Fibroblast of villous mesenchyme (primary cell): ENCODE results near the gene YBX1. TPM values are rescaled to one million over a fixed set of nuclear protein-coding genes. Genes with fewer than 3 reads are reported as not detected.

Experiments
- DNase-seq: peaks from one replicate; pipeline ENCODE4 v3.0.0-alpha.2; 2010; ENCODE audit warnings: low read depth
- H3K4me3 ChIP-seq: 2 replicates; pipeline ENCODE4 v1.5.1; 2011; ENCODE audit warnings: low read depth, mild to moderate bottlenecking, low read length
- total RNA-seq: library from RNA; depleted of rRNA; stranded (reverse); fragments of >200 nt; gene quantifications from 2 replicates; pipeline ENCODE4 v1.2.3, GENCODE V29; 2012
- TF ChIP-seq, protein P1 (sequence below): IDR thresholded peaks from 2 replicates; pipeline ENCODE4 v1.5.1; 2012; ENCODE audit warnings: low read depth, mild to moderate bottlenecking, low read length; ENCODE audit not compliant: insufficient read depth

The YBX1 gene
- total RNA-seq, 1 donor, result 578 TPM

DNA sequence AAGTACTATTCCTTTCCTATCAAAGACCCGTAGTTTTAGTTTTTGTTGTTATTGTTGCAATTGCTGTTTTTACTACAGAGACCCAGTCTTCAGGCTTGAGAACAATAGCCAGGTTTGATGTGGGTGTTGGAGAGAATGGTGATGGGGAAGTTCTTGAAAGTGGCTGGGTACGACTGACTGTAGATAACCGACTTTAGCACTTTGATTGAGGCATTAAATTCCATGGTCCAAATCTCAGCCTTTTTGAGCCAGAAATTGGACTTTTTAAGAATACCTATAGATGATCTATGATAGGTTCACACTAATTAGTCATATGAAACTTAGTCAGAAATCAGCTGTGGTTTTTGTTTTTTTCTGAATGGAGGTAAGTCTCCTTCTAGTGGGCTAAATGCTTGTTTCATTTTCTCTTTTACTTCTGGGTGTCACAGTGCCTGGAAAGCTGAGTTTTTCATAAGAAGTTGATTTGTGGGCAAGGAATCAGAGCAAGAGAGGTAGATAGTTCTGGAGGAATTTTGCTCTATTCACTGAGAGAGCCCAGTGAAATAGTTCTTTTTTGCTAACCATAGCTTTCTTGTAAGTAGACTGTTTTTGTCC, 21.2 kb upstream of the YBX1 start:
- TF ChIP-seq, protein P1, sequence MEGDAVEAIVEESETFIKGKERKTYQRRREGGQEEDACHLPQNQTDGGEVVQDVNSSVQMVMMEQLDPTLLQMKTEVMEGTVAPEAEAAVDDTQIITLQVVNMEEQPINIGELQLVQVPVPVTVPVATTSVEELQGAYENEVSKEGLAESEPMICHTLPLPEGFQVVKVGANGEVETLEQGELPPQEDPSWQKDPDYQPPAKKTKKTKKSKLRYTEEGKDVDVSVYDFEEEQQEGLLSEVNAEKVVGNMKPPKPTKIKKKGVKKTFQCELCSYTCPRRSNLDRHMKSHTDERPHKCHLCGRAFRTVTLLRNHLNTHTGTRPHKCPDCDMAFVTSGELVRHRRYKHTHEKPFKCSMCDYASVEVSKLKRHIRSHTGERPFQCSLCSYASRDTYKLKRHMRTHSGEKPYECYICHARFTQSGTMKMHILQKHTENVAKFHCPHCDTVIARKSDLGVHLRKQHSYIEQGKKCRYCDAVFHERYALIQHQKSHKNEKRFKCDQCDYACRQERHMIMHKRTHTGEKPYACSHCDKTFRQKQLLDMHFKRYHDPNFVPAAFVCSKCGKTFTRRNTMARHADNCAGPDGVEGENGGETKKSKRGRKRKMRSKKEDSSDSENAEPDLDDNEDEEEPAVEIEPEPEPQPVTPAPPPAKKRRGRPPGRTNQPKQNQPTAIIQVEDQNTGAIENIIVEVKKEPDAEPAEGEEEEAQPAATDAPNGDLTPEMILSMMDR, result no peak
- no peak overlapping the region for H3K4me3 ChIP-seq
- no peak for DNase-seq

DNA sequence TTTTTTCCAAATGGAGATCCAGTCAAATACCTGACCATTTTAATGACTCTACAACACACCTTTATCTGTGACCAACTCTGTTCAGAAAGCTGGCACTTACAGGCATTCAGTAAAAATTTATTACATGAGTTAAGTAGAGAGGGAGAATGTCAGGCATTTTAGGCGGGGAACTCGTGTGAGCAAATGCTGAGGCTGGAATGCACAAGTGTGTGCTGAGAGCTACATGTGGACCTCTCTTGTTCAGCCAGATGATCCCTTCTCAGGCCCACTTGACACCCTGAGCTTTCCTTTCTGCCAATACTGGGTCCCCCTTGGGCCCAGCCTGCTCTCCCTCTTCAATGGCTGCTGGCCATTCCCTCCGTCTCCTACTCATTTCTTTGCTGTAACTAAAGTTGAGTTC, 12.3 kb upstream of the YBX1 start:
- no peak for DNase-seq
- TF ChIP-seq, protein P1, result no peak

DNA sequence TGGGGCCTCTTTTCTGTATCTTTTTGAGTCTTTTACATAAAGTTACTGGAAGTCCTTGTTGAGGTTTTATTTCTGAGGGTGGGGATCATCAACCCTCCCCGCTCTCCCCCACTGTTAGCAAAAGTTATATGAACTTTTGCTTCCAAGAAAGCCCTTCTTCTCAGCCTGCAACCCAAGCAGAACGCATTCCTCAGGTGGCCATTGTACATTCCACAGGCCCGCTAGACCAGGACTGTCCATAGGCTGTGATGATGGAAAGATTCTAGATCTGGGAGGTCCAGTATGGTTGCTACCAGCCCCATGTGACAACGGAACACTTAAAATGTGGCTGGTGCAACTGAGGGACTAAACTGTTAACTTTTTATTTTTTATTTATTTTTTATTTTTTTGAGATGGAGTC, 11.8 kb upstream of the YBX1 start:
- no peak overlapping the region for H3K4me3 ChIP-seq
- DNase-seq, result no peak
- TF ChIP-seq, protein P1, result no peak

More for the DNA sequence above, 12.3 kb upstream of the YBX1 start:
- no peak overlapping the region for H3K4me3 ChIP-seq

DNA sequence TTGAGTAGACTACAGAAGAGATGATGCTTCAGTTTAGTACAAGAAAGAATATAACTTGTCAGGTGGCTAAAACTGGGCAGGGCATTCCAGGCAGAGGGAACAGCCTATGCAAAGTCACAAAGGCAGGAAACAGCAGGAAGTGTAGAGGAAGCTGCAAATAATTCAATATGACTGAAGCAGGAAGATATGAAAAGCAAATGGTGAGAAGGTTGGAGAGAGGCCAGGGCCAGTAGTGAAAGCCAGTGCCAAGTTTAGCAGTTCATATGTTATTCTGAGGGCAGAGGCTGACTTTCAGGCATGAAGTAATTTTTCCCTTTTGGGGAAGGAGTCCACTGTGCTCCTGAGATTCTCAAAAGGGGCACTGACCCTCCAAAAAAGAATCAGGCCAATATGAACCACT, 8.0 kb upstream of the YBX1 start:
- TF ChIP-seq, protein P1, result no peak
- DNase-seq, result no peak
- H3K4me3 ChIP-seq, result no peak overlapping the region

DNA sequence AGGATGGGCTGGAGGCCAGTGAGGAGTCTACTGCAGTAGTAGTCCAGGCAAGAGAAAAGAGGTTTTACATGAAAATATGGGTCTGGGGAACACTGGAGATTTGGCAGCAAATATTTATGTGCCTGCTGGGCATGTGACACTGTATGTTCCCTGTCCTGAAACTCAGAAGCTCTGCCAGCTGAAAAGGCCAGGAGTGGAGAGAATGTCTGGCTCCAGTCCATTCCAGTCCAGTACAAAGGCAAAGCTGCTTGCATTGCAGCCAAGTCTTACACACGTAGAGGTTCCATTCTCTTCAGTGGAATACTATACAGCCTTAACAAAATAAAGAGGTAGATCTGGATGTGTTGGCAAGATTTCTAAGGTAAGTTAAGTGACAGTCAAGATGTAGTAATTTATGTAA, 7.5 kb upstream of the YBX1 start:
- H3K4me3 ChIP-seq, result no peak overlapping the region
- DNase-seq, result no peak
- TF ChIP-seq, protein P1, result no peak

DNA sequence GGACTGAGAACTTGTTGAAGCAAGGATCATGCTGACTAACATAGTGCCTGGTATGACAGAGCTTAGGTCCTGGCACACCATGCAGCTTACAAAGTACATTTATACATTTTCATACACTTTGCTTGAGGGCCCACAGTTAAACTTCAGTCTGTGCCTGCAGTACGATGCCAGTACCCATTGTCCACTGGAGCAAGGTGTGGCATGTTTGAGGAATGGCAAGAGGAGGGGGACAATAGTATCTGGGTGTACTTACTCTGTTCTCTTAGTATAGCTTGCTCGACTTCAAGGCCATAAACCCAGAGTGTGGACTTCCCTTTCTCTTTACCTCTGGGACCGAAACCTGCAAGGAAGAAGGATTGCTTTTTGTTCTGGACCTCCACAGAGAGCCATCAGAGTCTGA, 6.8 kb upstream of the YBX1 start:
- H3K4me3 ChIP-seq, result no peak overlapping the region
- TF ChIP-seq, protein P1, result no peak

DNA sequence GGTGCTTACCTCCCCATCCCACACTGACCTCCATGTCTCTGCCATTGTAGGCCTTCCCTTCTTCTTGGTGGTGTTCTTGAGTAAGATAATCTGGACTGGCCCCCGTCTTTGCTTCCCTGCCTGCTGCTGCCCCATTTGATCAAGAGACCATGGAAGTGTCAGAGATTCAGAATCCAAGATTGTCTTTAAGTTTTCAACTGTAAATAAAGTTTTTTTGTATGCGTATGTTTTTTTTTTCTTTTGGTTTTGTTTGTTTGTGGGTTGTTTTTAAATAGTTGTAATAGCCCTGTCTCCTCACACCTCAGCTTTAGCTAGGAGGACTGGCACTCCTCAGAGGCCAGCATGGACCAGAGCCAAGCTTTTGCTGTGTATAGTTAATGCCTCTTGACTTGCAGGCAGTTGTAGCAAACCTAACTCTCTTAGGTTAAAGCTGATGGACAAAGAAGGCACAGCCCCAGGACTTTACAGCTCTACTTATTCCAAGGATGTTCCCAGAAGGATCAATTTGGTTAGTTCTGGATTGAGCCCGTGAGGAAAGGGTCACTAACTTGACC, 5.6 kb upstream of the YBX1 start:
- H3K4me3 ChIP-seq, result no peak overlapping the region
- TF ChIP-seq, protein P1, result no peak
- no peak for DNase-seq

More for the DNA sequence above, 6.8 kb upstream of the YBX1 start:
- no peak for DNase-seq
